HepG2 (cell line): Measurements from ENCODE around the gene ANKRD40. TPM values are rescaled to one million over a fixed set of nuclear protein-coding genes. Genes with fewer than 3 reads are reported as not detected.

Experiments
- BCLAF1 ChIP-seq: fragments of 450-650 bp; IDR thresholded peaks from 2 replicates; pipeline ENCODE4 v1.6.1; 2017; ENCODE audit warnings: mild to moderate bottlenecking
- CREB1 ChIP-seq, 2 experiments: fragments of 450-650 bp in 1 of 2; IDR thresholded peaks; 2 replicates each; pipeline ENCODE4 v1.6.1; 2016 to 2017; ENCODE audit warnings: control low read depth in 1 of 2, mild to moderate bottlenecking in 1 of 2, missing compliant biosample characterization in 1 of 2, missing genetic modification characterization in 1 of 2
- FOXC1 ChIP-seq: sonication (generic); formaldehyde crosslinking; IDR thresholded peaks from 2 replicates; pipeline ENCODE4 v1.8.0; 2022; ENCODE audit warnings: mild to moderate bottlenecking, missing genetic modification reagents, borderline replicate concordance
- HNF1B ChIP-seq: sonication (generic); formaldehyde crosslinking; IDR thresholded peaks from 2 replicates; pipeline ENCODE4 v1.5.1; 2020; ENCODE audit warnings: mild to moderate bottlenecking, moderate library complexity, missing genetic modification reagents
- HNF4G ChIP-seq, 2 experiments: sonication (generic) in 1 of 2; formaldehyde crosslinking in 1 of 2; IDR thresholded peaks; 2 replicates each; pipeline versions ENCODE4 v1.4.0 to v1.6.1; 2011 to 2020; ENCODE audit warnings: borderline replicate concordance in 2 of 2, low read depth in 2 of 2, mild to moderate bottlenecking in 2 of 2, low read length in 1 of 2, missing genetic modification reagents in 1 of 2, moderate library complexity in 1 of 2
- MATR3 ChIP-seq: sonication (generic); formaldehyde crosslinking; IDR thresholded peaks from 2 replicates; pipeline ENCODE4 v1.4.0; 2020; ENCODE audit warnings: missing genetic modification reagents
- MEF2D ChIP-seq: sonication (generic); formaldehyde crosslinking; IDR thresholded peaks from 2 replicates; pipeline ENCODE4 v1.5.1; 2020; ENCODE audit warnings: mild to moderate bottlenecking, missing genetic modification reagents
- PHF20 ChIP-seq: sonication (generic); formaldehyde crosslinking; IDR thresholded peaks from 2 replicates; pipeline ENCODE4 v1.5.0; 2020; ENCODE audit warnings: mild to moderate bottlenecking, missing genetic modification reagents
- RNF2 ChIP-seq: fragments of 450-650 bp; conservative IDR thresholded peaks from 2 replicates; pipeline ENCODE4 v1.6.1; 2016; ENCODE audit warnings: low read depth
- SALL2 ChIP-seq: sonication (generic); formaldehyde crosslinking; IDR thresholded peaks from 2 replicates; pipeline ENCODE4 v1.8.1; 2023; ENCODE audit warnings: mild to moderate bottlenecking, missing genetic modification reagents, inconsistent platforms
- SIX1 ChIP-seq: sonication (generic); formaldehyde crosslinking; IDR thresholded peaks from 2 replicates; pipeline ENCODE4 v1.4.0; 2020; ENCODE audit warnings: missing genetic modification reagents, borderline replicate concordance
- THAP11 ChIP-seq: IDR thresholded peaks from 2 replicates; pipeline ENCODE4 v1.6.1; 2016; ENCODE audit warnings: missing biosample characterization, missing genetic modification reagents
- ZBTB37 ChIP-seq: sonication (generic); formaldehyde crosslinking; IDR thresholded peaks from 2 replicates; pipeline ENCODE4 v1.4.0; 2020; ENCODE audit warnings: mild to moderate bottlenecking, missing genetic modification reagents
- ZBTB43 ChIP-seq: sonication (generic); formaldehyde crosslinking; conservative IDR thresholded peaks from 2 replicates; pipeline ENCODE4 v1.4.0; 2020; ENCODE audit warnings: missing genetic modification reagents
- ZBTB8A ChIP-seq: sonication (generic); formaldehyde crosslinking; IDR thresholded peaks from 2 replicates; pipeline ENCODE4 v1.4.0; 2020; ENCODE audit warnings: mild to moderate bottlenecking, low read depth, missing genetic modification reagents, borderline replicate concordance
- ZFP82 ChIP-seq: sonication (generic); formaldehyde crosslinking; IDR thresholded peaks from 2 replicates; pipeline ENCODE4 v1.5.1; 2020; ENCODE audit warnings: mild to moderate bottlenecking, missing genetic modification reagents, borderline replicate concordance
- ZNF207 ChIP-seq: fragments of 450-650 bp; IDR thresholded peaks from 2 replicates; pipeline ENCODE4 v1.6.1; 2016; ENCODE audit warnings: antibody characterized with exemption, borderline replicate concordance
- ZNF530 ChIP-seq: sonication (generic); formaldehyde crosslinking; IDR thresholded peaks from 2 replicates; pipeline ENCODE4 v1.5.0; 2020; ENCODE audit warnings: low read depth, mild to moderate bottlenecking, missing genetic modification reagents
- ZNF616 ChIP-seq: sonication (generic); formaldehyde crosslinking; IDR thresholded peaks from 2 replicates; pipeline ENCODE4 v1.5.0; 2020; ENCODE audit warnings: low read depth, mild to moderate bottlenecking, missing genetic modification reagents
- ZNF777 ChIP-seq: sonication (generic); formaldehyde crosslinking; IDR thresholded peaks from 2 replicates; pipeline ENCODE4 v1.4.0; 2020; ENCODE audit warnings: missing genetic modification reagents
- ZSCAN31 ChIP-seq: sonication (generic); formaldehyde crosslinking; IDR thresholded peaks from 2 replicates; pipeline ENCODE4 v1.5.0; 2020; ENCODE audit warnings: low read depth, mild to moderate bottlenecking, missing genetic modification reagents
- polyA plus RNA-seq, 8 experiments: library from polyadenylated mRNA; depleted of rRNA in 3 of 8; stranded (reverse) in 7 of 8; unstranded in 1 of 8; fragments of >200 nt; fragmentation: Illumina TruSeq in 4 of 8; extraction: Trizol in 4 of 8; gene quantifications; 2 replicates each; pipeline versions ENCODE4 v1.2.1 to v1.2.3, GENCODE V29; 2011 to 2016; ENCODE audit warnings: low read depth in 4 of 8, missing spikeins in 1 of 8, mixed read lengths in 1 of 8; ENCODE audit not compliant: insufficient read depth in 1 of 8
- total RNA-seq, 5 experiments: library from RNA; depleted of rRNA; stranded (reverse); fragments of >200 nt; fragmentation: Illumina TruSeq; extraction: Trizol; gene quantifications; 2 replicates each; pipeline ENCODE4 v1.2.3, GENCODE V29; 2016; ENCODE audit warnings: low read depth in 1 of 5

The ANKRD40 gene
- total and polyA plus RNA-seq, 2 of the 13 experiments (the other 11 are each of a cell fraction or from before 2014, with no cell fraction given): 35.0 to 46.4 TPM

GRCh38 chr17:50681263-50682200 lies 26.2 kb downstream of the ANKRD40 start (continued):
- TF ChIP-seq ZBTB37 (CRISPR knock-in tag) (no peak), CREB1 (IDR thresholded peaks at IDR 0.05) (no peak), CREB1 (CRISPR knock-in tag; IDR thresholded peaks at IDR 0.05) (no peak), HNF4G (IDR thresholded peaks at IDR 0.05; ENCODE audit: borderline replicate concordance, low read depth, low read length) (no peak), HNF4G (CRISPR knock-in tag; IDR thresholded peaks at IDR 0.05; ENCODE audit: borderline replicate concordance, low read depth) (no peak), THAP11 (CRISPR knock-in tag) (no peak), ZBTB43 (no peak), RNF2 (no peak), PHF20 (CRISPR knock-in tag) (no peak), ZBTB8A (CRISPR knock-in tag) (no peak), FOXC1 (CRISPR knock-in tag) (no peak), MATR3 (CRISPR knock-in tag) (no peak), BCLAF1 (no peak), ZNF530 (no peak), ZNF616 (CRISPR knock-in tag) (no peak), SALL2 (CRISPR knock-in tag) (no peak), ZNF777 (CRISPR knock-in tag) (no peak), SIX1 (no peak), HNF1B (no peak), ZSCAN31 (CRISPR knock-in tag) (peak; percentile 24; the same call in 1 of the 2 replicates), ZFP82 (no peak), MEF2D (CRISPR knock-in tag) (no peak), ZNF207 (no peak)
